Neural cell (in vitro differentiated cells): ENCODE data around the gene PUM2. TPM values are rescaled to one million over a fixed set of nuclear protein-coding genes. Genes with fewer than 3 reads are reported as not detected.

Source experiments
- H2AFZ ChIP-seq: fragments of 200-600, 300-800 bp; sonication (generic), shearing (Covaris generic); 2 replicates; pipeline ENCODE4 v1.6.0; 2014; ENCODE audit warnings: low read depth, mild to moderate bottlenecking, antibody characterized with exemption, low read length, moderate library complexity
- H3F3A ChIP-seq: fragments of 200-600 bp; shearing (Covaris generic); 2 replicates; pipeline ENCODE4 v1.6.1; 2016; ENCODE audit warnings: mild to moderate bottlenecking, moderate library complexity, mixed read lengths, antibody characterized with exemption, low read length; ENCODE audit not compliant: insufficient read depth, poor library complexity, severe bottlenecking
- H3K27ac ChIP-seq: fragments of 200-600, 300-800 bp; sonication (generic), shearing (Covaris generic); 2 replicates; pipeline ENCODE4 v1.5.1; 2014; ENCODE audit warnings: mild to moderate bottlenecking, low read length, moderate library complexity
- H3K27me3 ChIP-seq: fragments of 300-800, 200-600 bp; sonication (generic), shearing (Covaris generic); 2 replicates; pipeline ENCODE4 v1.6.0; 2014; ENCODE audit warnings: mild to moderate bottlenecking, low read depth, low read length, moderate library complexity; ENCODE audit not compliant: insufficient read depth
- H3K36me3 ChIP-seq: fragments of 300-800, 200-600 bp; sonication (generic), shearing (Covaris generic); 2 replicates; pipeline ENCODE4 v1.5.1; 2014; ENCODE audit warnings: mild to moderate bottlenecking, antibody characterized with exemption, low read length, moderate library complexity; ENCODE audit not compliant: insufficient read depth
- H3K4me2 ChIP-seq: fragments of 300-800, 200-600 bp; sonication (generic), shearing (Covaris generic); 2 replicates; pipeline ENCODE4 v1.6.0; 2014; ENCODE audit warnings: mild to moderate bottlenecking, low read length
- H3K4me3 ChIP-seq: fragments of 300-800, 200-600 bp; sonication (generic), shearing (Covaris generic); 2 replicates; pipeline ENCODE4 v1.5.1; 2014; ENCODE audit warnings: mild to moderate bottlenecking, low read length, moderate library complexity
- H3K79me2 ChIP-seq: fragments of 200-600 bp; shearing (Covaris generic); replicated peaks from 2 replicates; pipeline ENCODE4 v1.6.0; 2014; ENCODE audit warnings: mild to moderate bottlenecking, low read length, moderate library complexity; ENCODE audit not compliant: insufficient read depth
- H3K9ac ChIP-seq: fragments of 300-800, 200-600 bp; sonication (generic), shearing (Covaris generic); 2 replicates; pipeline ENCODE4 v1.6.1; 2016; ENCODE audit warnings: mild to moderate bottlenecking, low read length, mixed read lengths
- H3K9me2 ChIP-seq: fragments of 200-600 bp; shearing (Covaris generic); 2 replicates; pipeline ENCODE4 v1.6.1; 2016; ENCODE audit warnings: mild to moderate bottlenecking, low read length, mixed read lengths; ENCODE audit not compliant: insufficient read depth
- H3K9me3 ChIP-seq: fragments of 200-600, 300-800 bp; sonication (generic), shearing (Covaris generic); 2 replicates; pipeline ENCODE4 v1.6.1; 2016; ENCODE audit warnings: mild to moderate bottlenecking, mixed run types, low read length, moderate library complexity, mixed read lengths
- H4K20me1 ChIP-seq: fragments of 200-600 bp; shearing (Covaris generic); 2 replicates; pipeline ENCODE4 v1.6.1; 2016; ENCODE audit warnings: mild to moderate bottlenecking, mixed run types; ENCODE audit not compliant: insufficient read depth
- CTCF ChIP-seq: fragments of 450-650 bp; IDR thresholded peaks from 2 replicates; pipeline ENCODE4 v1.5.1; 2014; ENCODE audit warnings: antibody characterized with exemption, mild to moderate bottlenecking, moderate library complexity; ENCODE audit not compliant: poor library complexity, severe bottlenecking
- EP300 ChIP-seq: fragments of 450-650 bp; conservative IDR thresholded peaks from 2 replicates; pipeline ENCODE4 v1.6.1; 2014; ENCODE audit warnings: antibody characterized with exemption, mild to moderate bottlenecking, moderate library complexity; ENCODE audit not compliant: poor library complexity, severe bottlenecking
- EZH2 ChIP-seq: fragments of 200-600, 300-800 bp; shearing (Covaris generic), sonication (generic); IDR thresholded peaks from 2 replicates; pipeline ENCODE4 v1.6.1; 2014; ENCODE audit warnings: antibody characterized with exemption, low read length, borderline replicate concordance, mild to moderate bottlenecking; ENCODE audit not compliant: insufficient read depth, poor library complexity, severe bottlenecking
- MXI1 ChIP-seq: fragments of 450-650 bp; conservative IDR thresholded peaks from 2 replicates; pipeline ENCODE4 v1.6.1; 2014; ENCODE audit warnings: antibody characterized with exemption, mild to moderate bottlenecking; ENCODE audit not compliant: poor library complexity, severe bottlenecking
- POLR2AphosphoS5 ChIP-seq: IDR thresholded peaks from 2 replicates; pipeline ENCODE4 v1.6.1; 2012
- RAD21 ChIP-seq: fragments of 450-650 bp; conservative IDR thresholded peaks from 2 replicates; pipeline ENCODE4 v1.6.1; 2014; ENCODE audit warnings: antibody characterized with exemption, mild to moderate bottlenecking, moderate library complexity
- REST ChIP-seq: IDR thresholded peaks from 2 replicates; pipeline ENCODE4 v1.6.1; 2012; ENCODE audit warnings: borderline replicate concordance
- SMC3 ChIP-seq: fragments of 450-650 bp; conservative IDR thresholded peaks from 2 replicates; pipeline ENCODE4 v1.6.1; 2014; ENCODE audit warnings: antibody characterized with exemption, mild to moderate bottlenecking, moderate library complexity; ENCODE audit not compliant: poor library complexity
- TAF1 ChIP-seq: IDR thresholded peaks from 2 replicates; pipeline ENCODE4 v1.6.1; 2012; ENCODE audit warnings: low read depth
- polyA plus RNA-seq: library from polyadenylated mRNA; depleted of rRNA; stranded (reverse); fragments of >200 nt; gene quantifications from 2 replicates; pipeline ENCODE4 v1.2.3, GENCODE V29; 2014

PUM2 gene
- polyA plus RNA-seq, 1 donor from 2014 or later: 37.0 TPM

GRCh38 chr2:20343128-20343527 is 7.5 kb downstream of the PUM2 start:
- Histone ChIP-seq H3K9me3 (no peaks in the 10 kb centered on the region), H3K4me2 (no peak overlapping the region), H3K9ac (no peak overlapping the region), H3F3A (no peaks in the 10 kb centered on the region), H3K36me3 (no peaks in the 10 kb centered on the region), H4K20me1 (peaks cover 31% of the 10 kb centered on the region), H3K4me3 (no peak overlapping the region), H3K9me2 (no peaks in the 10 kb centered on the region), H3K79me2 (peaks cover 100% of the 10 kb centered on the region), H3K27ac (no peak overlapping the region), H2AFZ (no peak overlapping the region), H3K27me3 (no peaks in the 10 kb centered on the region)
- no peak for TF ChIP-seq MXI1
- no peak for TF ChIP-seq REST
- TF ChIP-seq TAF1: no peak
- no peak for TF ChIP-seq SMC3
- TF ChIP-seq CTCF: no peak
- no peak for TF ChIP-seq POLR2AphosphoS5

- Histone ChIP-seq H3K9me3 (no peaks in the 10 kb centered on the region), H3K9ac (no peak overlapping the region), H3F3A (no peaks in the 10 kb centered on the region), H3K27me3 (no peaks in the 10 kb centered on the region), H3K9me2 (no peaks in the 10 kb centered on the region), H3K27ac (no peak overlapping the region), H2AFZ (no peak overlapping the region), H3K79me2 (peaks cover 98% of the 10 kb centered on the region), H3K4me2 (no peak overlapping the region), H3K36me3 (no peaks in the 10 kb centered on the region), H4K20me1 (peaks cover 20% of the 10 kb centered on the region), H3K4me3 (no peak overlapping the region)
- TF ChIP-seq EP300 (no peak), TAF1 (no peak), REST (no peak), SMC3 (no peak), MXI1 (no peak), RAD21 (no peak), POLR2AphosphoS5 (no peak), EZH2 (no peak), CTCF (no peak)
Observed at GRCh38 chr2:20339012-20339411, 11.6 kb downstream of the PUM2 start.
